Upper lobe of left lung (tissue), 6 donors: Measurements from ENCODE around the gene DNAJB6. TPM values are rescaled to one million over a fixed set of nuclear protein-coding genes. Genes with fewer than 3 reads are reported as not detected.

ENCODE experiments used
- ATAC-seq, 2 donors: fragments of 200-7000 bp; cut with Tn5 transposase; one replicate each; pipeline ENCODE4 v1.9.1; 2022; ENCODE audit warnings: mild to moderate bottlenecking in 2 of 2, moderate library complexity in 2 of 2; ENCODE audit not compliant: low FRiP score in 2 of 2
- DNase-seq, 2 donors: peaks; one replicate each; pipeline ENCODE4 v3.0.0-alpha.2; 2019 to 2020
- H3K27ac ChIP-seq, 4 donors: fragments of 200-600 bp; sonication (generic); one replicate each; pipeline ENCODE4 v1.5.1; 2016 to 2019
- H3K27me3 ChIP-seq, 4 donors: fragments of 200-600 bp; sonication (generic); one replicate each; pipeline ENCODE4 v1.5.1; 2017 to 2019
- H3K36me3 ChIP-seq, 4 donors: fragments of 200-600 bp; sonication (generic); one replicate each; pipeline ENCODE4 v1.5.1; 2016 to 2019
- H3K4me1 ChIP-seq, 4 donors: fragments of 200-600 bp; sonication (generic); one replicate each; pipeline ENCODE4 v1.5.1; 2018 to 2019
- H3K4me3 ChIP-seq, 4 donors: fragments of 200-600 bp; sonication (generic); one replicate each; pipeline ENCODE4 v1.5.1; 2017 to 2019; ENCODE audit warnings: mild to moderate bottlenecking in 2 of 4, moderate library complexity in 1 of 4
- H3K9me3 ChIP-seq, 4 donors: fragments of 200-600 bp; sonication (generic); one replicate each; pipeline ENCODE4 v1.5.1; 2018 to 2019
- EP300 ChIP-seq, 4 donors: sonication (generic); formaldehyde crosslinking; IDR thresholded peaks; one replicate each; pipeline ENCODE4 v1.5.1; 2017; ENCODE audit warnings: antibody characterized with exemption in 4 of 4, control low read depth in 2 of 4
- POLR2A ChIP-seq, 4 donors: fragments of 450-650 bp; IDR thresholded peaks; one replicate each; pipeline ENCODE4 v1.5.1; 2016 to 2017; ENCODE audit warnings: antibody characterized with exemption in 4 of 4, mild to moderate bottlenecking in 2 of 4
- POLR2AphosphoS5 ChIP-seq, 2 donors: sonication (generic); formaldehyde crosslinking; IDR thresholded peaks; one replicate each; pipeline ENCODE4 v1.5.1; 2017; ENCODE audit warnings: antibody characterized with exemption in 2 of 2
- WGBS, 2 donors: methylation state at CpG; one replicate each; pipeline ENCODE4 v1.1.5; 2017 to 2018; 5-methylcytosine and 5-hydroxymethylcytosine counted together
- total RNA-seq, 6 donors: library from RNA; depleted of rRNA in 4 of 6; stranded (reverse); fragments of >200 nt in 4 of 6; gene quantifications; one replicate each; pipeline versions ENCODE4 v1.1.0 to v1.2.1, GENCODE V29; 2016 to 2021
- TF ChIP-seq, protein P1 (sequence below), 6 experiments: fragments of 450-650 bp in 4 of 6; fragments of 200-600 bp in 2 of 6; sonication (generic) in 2 of 6; IDR thresholded peaks; one replicate each; pipeline ENCODE4 v1.5.1; 2016 to 2019; ENCODE audit warnings: antibody characterized with exemption in 6 of 6
- donor health status: DM: no; HTN: no; CAD: no; lungs with moderate emphysema.
- donor health status: DM: no; HTN: yes; CAD: no; lungs with severe emphysema.

The DNAJB6 gene
- total RNA-seq, 6 donors from 2014 or later, result 64.1 to 99.6 (median 83.0) TPM

DNA sequence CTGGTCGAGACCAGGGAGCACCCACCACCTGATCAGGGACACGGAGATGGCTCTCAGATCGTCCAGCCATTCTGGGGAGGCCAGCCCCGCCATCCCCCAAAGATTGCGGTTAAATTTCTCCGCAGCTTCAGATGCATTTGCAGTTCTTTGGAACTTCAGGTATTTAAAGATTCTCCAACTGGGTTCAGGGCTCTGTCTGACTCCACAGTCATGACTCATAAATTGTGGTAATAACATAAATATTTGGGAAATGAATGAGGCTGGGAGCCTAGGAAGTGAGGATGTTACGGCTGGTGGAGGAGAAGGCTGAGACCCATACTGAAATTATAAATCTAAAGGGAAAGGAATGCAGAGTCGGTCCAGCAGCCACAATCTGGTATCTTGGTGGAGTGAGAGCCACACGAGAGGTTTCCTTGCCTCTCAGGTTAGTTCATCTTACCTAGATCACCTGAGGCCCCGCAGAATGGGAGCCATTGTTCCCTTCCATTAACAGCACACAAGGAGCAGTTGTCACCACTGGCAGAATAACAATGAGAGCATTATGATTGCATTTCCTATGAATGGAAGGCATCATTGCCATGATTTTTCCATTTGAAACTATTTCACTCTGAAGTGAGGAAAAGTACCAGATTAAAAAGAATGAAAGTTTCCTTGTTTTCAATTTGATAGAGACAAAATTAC is 26.7 kb upstream of the DNAJB6 start:
- Histone ChIP-seq H3K27ac (no peak overlapping the region), H3K9me3 (no peaks in the 10 kb centered on the region), H3K36me3 (no peaks in the 10 kb centered on the region), H3K4me3 (no peak overlapping the region), H3K4me1 (no peaks in the 10 kb centered on the region), H3K27me3 (no peaks in the 10 kb centered on the region)
- DNase-seq (no peak), ATAC-seq (peak in 1 of 2 donors; percentile 55)
- TF ChIP-seq, protein P1, sequence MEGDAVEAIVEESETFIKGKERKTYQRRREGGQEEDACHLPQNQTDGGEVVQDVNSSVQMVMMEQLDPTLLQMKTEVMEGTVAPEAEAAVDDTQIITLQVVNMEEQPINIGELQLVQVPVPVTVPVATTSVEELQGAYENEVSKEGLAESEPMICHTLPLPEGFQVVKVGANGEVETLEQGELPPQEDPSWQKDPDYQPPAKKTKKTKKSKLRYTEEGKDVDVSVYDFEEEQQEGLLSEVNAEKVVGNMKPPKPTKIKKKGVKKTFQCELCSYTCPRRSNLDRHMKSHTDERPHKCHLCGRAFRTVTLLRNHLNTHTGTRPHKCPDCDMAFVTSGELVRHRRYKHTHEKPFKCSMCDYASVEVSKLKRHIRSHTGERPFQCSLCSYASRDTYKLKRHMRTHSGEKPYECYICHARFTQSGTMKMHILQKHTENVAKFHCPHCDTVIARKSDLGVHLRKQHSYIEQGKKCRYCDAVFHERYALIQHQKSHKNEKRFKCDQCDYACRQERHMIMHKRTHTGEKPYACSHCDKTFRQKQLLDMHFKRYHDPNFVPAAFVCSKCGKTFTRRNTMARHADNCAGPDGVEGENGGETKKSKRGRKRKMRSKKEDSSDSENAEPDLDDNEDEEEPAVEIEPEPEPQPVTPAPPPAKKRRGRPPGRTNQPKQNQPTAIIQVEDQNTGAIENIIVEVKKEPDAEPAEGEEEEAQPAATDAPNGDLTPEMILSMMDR (IDR thresholded peaks at IDR 0.05), result no peak
- TF ChIP-seq POLR2AphosphoS5 (IDR thresholded peaks at IDR 0.05) (no peak), POLR2A (IDR thresholded peaks at IDR 0.05) (no peak), EP300 (IDR thresholded peaks at IDR 0.05) (no peak)
- 76 to 79% methylated on average over 10 of the region's 10 CpGs for WGBS, 2 donors

DNA sequence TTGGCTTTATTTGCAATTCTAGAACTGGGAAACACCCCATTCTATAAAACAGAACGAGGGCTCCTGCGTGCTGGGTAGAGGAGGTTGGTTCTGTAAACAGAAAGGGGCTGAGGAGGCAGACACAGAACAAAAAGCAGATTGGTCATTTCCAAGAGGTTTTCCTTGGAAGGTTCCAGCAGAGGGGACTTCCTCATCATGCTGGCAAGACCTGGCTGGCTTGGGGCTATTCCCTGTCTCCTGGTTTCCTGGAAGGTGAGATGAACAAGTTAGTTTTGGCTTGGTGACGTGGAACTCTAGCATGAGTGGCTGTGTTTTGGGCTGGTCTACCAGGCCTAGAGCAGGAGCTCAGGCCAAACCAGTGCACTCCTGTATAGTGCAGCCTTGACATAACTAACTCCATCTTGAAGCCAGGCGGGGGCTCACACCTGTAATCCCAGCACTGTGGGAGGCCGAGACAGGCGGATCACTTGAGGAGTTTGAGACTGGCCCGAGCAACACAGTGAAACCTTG is 26.1 kb upstream of the DNAJB6 start:
- H3K4me3 ChIP-seq, result no peak overlapping the region
- H3K9me3 ChIP-seq, result no peaks in the 10 kb centered on the region
- DNase-seq, result no peak
- no peaks in the 10 kb centered on the region for H3K27me3 ChIP-seq
- no peak for ATAC-seq
- H3K27ac ChIP-seq, result no peak overlapping the region
- 56 to 74% methylated on average over 3 to 7 of the region's 7 CpGs for WGBS, 2 donors
- H3K4me1 ChIP-seq, result no peaks in the 10 kb centered on the region
- TF ChIP-seq POLR2AphosphoS5 (IDR thresholded peaks at IDR 0.05) (no peak), EP300 (IDR thresholded peaks at IDR 0.05) (no peak), POLR2A (IDR thresholded peaks at IDR 0.05) (no peak)
- TF ChIP-seq, protein P1 (IDR thresholded peaks at IDR 0.05), result no peak
- H3K36me3 ChIP-seq, result no peaks in the 10 kb centered on the region

DNA sequence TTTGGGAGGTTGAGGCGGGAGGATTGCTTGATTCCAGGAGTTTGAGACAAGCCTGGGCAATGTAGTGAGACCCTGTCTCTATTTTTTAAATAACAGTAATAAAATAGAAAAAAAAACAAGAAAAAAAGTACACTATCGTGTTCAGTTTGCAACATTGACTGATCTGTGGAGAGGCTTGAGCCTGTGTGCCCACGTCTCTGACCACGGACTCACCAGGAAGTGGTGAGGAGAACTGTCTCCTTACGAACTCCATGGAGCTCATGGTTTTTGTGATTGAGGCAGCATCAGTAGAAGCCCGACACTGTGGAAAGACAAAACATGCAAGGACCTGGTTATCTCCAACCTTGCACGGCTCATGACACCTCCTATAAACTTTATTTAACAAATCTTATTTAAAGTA is 23.9 kb upstream of the DNAJB6 start:
- 72 to 76% methylated on average over 7 of the region's 7 CpGs for WGBS, 2 donors
- H3K27me3 ChIP-seq, result no peaks in the 10 kb centered on the region
- no peaks in the 10 kb centered on the region for H3K36me3 ChIP-seq
- H3K27ac ChIP-seq, result no peak overlapping the region
- H3K4me3 ChIP-seq, result no peak overlapping the region
- peaks cover 0 to 3% (median 0%) of the 10 kb centered on the region in 4 donors for H3K4me1 ChIP-seq
- TF ChIP-seq, protein P1 (IDR thresholded peaks at IDR 0.05), result no peak
- TF ChIP-seq POLR2AphosphoS5 (IDR thresholded peaks at IDR 0.05) (no peak), POLR2A (IDR thresholded peaks at IDR 0.05) (no peak), EP300 (IDR thresholded peaks at IDR 0.05) (no peak)
- H3K9me3 ChIP-seq, result no peaks in the 10 kb centered on the region
- DNase-seq (no peak), ATAC-seq (no peak)

DNA sequence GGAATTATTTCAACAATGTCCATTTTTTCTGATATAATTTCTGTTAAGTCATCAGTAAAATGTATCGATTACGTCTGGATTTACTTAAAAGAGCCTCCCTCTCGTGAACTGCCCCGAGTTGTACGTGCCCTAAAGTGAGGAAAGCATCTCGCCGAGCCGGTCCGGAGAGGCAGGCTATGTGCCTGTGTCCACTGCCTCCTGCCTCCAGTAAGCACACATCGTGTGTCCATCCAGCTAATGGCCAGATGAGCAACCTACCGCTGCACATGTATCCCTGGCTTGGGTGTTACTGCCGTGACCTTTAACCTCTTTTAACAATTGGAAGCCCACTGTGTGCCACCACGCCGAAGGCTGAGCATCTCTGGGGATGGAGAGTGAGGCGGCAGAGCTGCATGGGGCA is 23.2 kb upstream of the DNAJB6 start:
- TF ChIP-seq, protein P1 (IDR thresholded peaks at IDR 0.05), result no peak
- WGBS, 2 donors, result 91 to 93% methylated on average over 15 of the region's 15 CpGs
- H3K9me3 ChIP-seq, result no peaks in the 10 kb centered on the region
- no peaks in the 10 kb centered on the region for H3K36me3 ChIP-seq
- ATAC-seq (no peak), DNase-seq (no peak)
- H3K27me3 ChIP-seq, result no peaks in the 10 kb centered on the region
- H3K27ac ChIP-seq, result no peak overlapping the region
- H3K4me3 ChIP-seq, result no peak overlapping the region
- H3K4me1 ChIP-seq, result peaks cover 0 to 4% (median 0%) of the 10 kb centered on the region in 4 donors
